GM12873 (cell line): ENCODE data around the gene DACT1.

Experiments
- CTCF ChIP-seq: IDR thresholded peaks from 2 replicates; pipeline ENCODE4 v1.5.1; 2012; ENCODE audit warnings: low read depth, mild to moderate bottlenecking, moderate library complexity, low read length, control low read depth; ENCODE audit not compliant: insufficient read depth; ENCODE audit errors: missing control alignments

Gene DACT1

GRCh38 chr14:58637391-58638230 is at the start of gene DACT1:
TSS of gene DACT1 (plus strand) at chr14:58637962. CDS start at chr14:58638203, 241 bp downstream.
- no peak for TF ChIP-seq CTCF

GRCh38 chr14:58593977-58594376 is 43.8 kb upstream of the DACT1 start:
- no peak for TF ChIP-seq CTCF

- no peak for TF ChIP-seq CTCF
Observed at GRCh38 chr14:58597041-58597440, 40.7 kb upstream of the DACT1 start.

- no peak for TF ChIP-seq CTCF
Observed at GRCh38 chr14:58598028-58598803, 39.5 kb upstream of the DACT1 start.

GRCh38 chr14:58598804-58599525 is 38.8 kb upstream of the DACT1 start:
- TF ChIP-seq CTCF: no peak

- TF ChIP-seq CTCF: no peak
Observed at GRCh38 chr14:58599707-58600106, 38.1 kb upstream of the DACT1 start.

GRCh38 chr14:58605465-58605864 is 32.3 kb upstream of the DACT1 start:
- no peak for TF ChIP-seq CTCF
